K562 (cell line): ENCODE data around the gene INSR.

ENCODE experiments used
- CTCF ChIP-seq, 3 experiments: IDR thresholded peaks in 2 of 3; conservative IDR thresholded peaks in 1 of 3; 2 replicates each; pipeline ENCODE4 v1.5.1; 2011 to 2012; ENCODE audit warnings: low read length in 3 of 3, mild to moderate bottlenecking in 3 of 3, control low read depth in 2 of 3, improper control_type of control experiment in 1 of 3, inconsistent platforms in 1 of 3, low read depth in 1 of 3, mixed read lengths in 1 of 3, moderate library complexity in 1 of 3; ENCODE audit not compliant: insufficient read depth in 2 of 3
- GABPA ChIP-seq: fragments of 200-800 bp; sonication (Bioruptor generic); conservative IDR thresholded peaks from 2 replicates; pipeline ENCODE4 v1.6.1; 2016; ENCODE audit warnings: low read depth, missing genetic modification characterization, missing compliant biosample characterization
- RBBP5 ChIP-seq: fragments of 200-600 bp; sonication (generic); IDR thresholded peaks from 2 replicates; pipeline ENCODE4 v1.6.1; 2012; ENCODE audit warnings: borderline replicate concordance, mild to moderate bottlenecking, low read length, control low read depth, inconsistent platforms; ENCODE audit not compliant: insufficient read depth, poor library complexity, severe bottlenecking
- SMAD3 ChIP-seq: fragments of 450-650 bp; formaldehyde crosslinking; conservative IDR thresholded peaks from 2 replicates; pipeline ENCODE4 v1.4.0; 2020; ENCODE audit warnings: mild to moderate bottlenecking
- ZBTB40 ChIP-seq, 2 experiments: fragments of 450-650 bp in 1 of 2; sonication (generic) in 1 of 2; formaldehyde crosslinking in 1 of 2; IDR thresholded peaks; 2 replicates each; pipeline versions ENCODE4 v1.7.1 to v1.9.0; 2016 to 2022; ENCODE audit warnings: inconsistent platforms in 1 of 2, mild to moderate bottlenecking in 1 of 2, missing genetic modification reagents in 1 of 2

GRCh38 chr19:7115721-7116120 lies 178.5 kb downstream of the INSR start:
- no peak for TF ChIP-seq GABPA (tag)
- no peak for TF ChIP-seq ZBTB40 (IDR thresholded peaks at IDR 0.05)
- TF ChIP-seq ZBTB40 (CRISPR knock-in tag; IDR thresholded peaks at IDR 0.05), result no peak
- no peak for TF ChIP-seq CTCF (IDR thresholded peaks at IDR 0.05 in 2 of 3, conservative IDR thresholded peaks at IDR 0.05 in 1 of 3; ENCODE audit: insufficient read depth in 2 of 3, low read depth in 1 of 3, low read length in 3 of 3)
- no peak for TF ChIP-seq SMAD3 (CRISPR knock-in tag)
- no peak for TF ChIP-seq RBBP5
